ENCODE data around the gene TAS2R39. TPM values are rescaled to one million over a fixed set of nuclear protein-coding genes. Genes with fewer than 3 reads are reported as not detected.
"Not testable (repeated sequence)": the region's sequence is repeated elsewhere in the genome, so short reads cannot be mapped to it uniquely, and the experiment has no call there.

The TAS2R39 gene
- total RNA-seq, 4 donors from 2014 or later, result not detected

DNA sequence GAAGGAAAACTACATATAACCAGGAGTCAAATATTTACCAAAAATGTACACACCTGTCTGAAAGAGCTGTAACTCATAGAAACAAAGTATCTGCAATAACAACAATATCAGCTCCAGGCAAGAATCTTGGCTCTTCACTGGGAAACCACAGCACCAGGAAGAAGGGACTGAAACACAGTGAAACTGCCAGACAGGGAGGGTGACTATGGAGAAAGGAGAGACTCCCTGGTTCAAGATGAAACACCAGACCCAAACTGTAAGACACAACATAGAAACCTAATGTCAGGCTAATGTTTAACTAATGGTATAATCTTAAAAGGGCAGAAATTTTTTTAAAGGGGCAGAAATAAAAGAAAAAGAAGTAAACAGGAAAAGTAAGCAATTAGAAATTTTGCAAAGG is 11.5 kb upstream of the TAS2R39 start:
- H3K4me3 ChIP-seq, result no peak overlapping the region

DNA sequence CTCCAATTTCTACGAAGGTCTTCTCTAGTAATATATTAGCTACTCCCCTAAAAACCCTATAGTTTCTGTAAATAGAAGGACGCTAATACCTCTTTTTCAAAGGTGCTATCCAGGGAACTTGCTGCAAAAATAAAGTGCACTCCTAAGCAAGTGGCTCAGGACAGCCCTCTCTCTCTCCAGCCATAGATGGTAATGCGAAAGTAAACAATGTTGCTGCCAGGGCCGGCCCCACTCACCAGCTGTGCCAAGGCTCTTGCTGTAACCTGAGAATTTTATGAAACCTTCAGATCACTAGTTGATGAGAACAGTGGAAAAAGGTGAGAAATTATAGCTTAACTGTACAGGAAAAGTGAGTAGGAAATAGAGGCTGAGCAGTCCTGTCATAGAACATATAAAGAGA is 10.9 kb upstream of the TAS2R39 start:
- Histone ChIP-seq H3K4me3 (no peak overlapping the region), H3K36me3 (no peaks in the 10 kb centered on the region), H3K27ac (no peak overlapping the region), H3K4me1 (no peaks in the 10 kb centered on the region), H3K27me3 (no peaks in the 10 kb centered on the region), H3K9me3 (peaks cover 0 to 6% (median 0%) of the 10 kb centered on the region in 4 donors)
- no peak for DNase-seq (ENCODE audit: low spot score in 2 of 2)
- 51 to 63% methylated on average over 4 of the region's 4 CpGs for WGBS, 2 donors
- TF ChIP-seq, protein P1, sequence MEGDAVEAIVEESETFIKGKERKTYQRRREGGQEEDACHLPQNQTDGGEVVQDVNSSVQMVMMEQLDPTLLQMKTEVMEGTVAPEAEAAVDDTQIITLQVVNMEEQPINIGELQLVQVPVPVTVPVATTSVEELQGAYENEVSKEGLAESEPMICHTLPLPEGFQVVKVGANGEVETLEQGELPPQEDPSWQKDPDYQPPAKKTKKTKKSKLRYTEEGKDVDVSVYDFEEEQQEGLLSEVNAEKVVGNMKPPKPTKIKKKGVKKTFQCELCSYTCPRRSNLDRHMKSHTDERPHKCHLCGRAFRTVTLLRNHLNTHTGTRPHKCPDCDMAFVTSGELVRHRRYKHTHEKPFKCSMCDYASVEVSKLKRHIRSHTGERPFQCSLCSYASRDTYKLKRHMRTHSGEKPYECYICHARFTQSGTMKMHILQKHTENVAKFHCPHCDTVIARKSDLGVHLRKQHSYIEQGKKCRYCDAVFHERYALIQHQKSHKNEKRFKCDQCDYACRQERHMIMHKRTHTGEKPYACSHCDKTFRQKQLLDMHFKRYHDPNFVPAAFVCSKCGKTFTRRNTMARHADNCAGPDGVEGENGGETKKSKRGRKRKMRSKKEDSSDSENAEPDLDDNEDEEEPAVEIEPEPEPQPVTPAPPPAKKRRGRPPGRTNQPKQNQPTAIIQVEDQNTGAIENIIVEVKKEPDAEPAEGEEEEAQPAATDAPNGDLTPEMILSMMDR (IDR thresholded peaks at IDR 0.05), result no peak
- no peak for TF ChIP-seq EP300 (IDR thresholded peaks at IDR 0.05)
- no peak for TF ChIP-seq POLR2A (IDR thresholded peaks at IDR 0.05)

More for the DNA sequence above, 11.5 kb upstream of the TAS2R39 start:
- Histone ChIP-seq H3K4me1 (no peaks in the 10 kb centered on the region), H3K27me3 (no peaks in the 10 kb centered on the region), H3K36me3 (no peaks in the 10 kb centered on the region), H3K9me3 (peaks cover 0 to 4% (median 0%) of the 10 kb centered on the region in 4 donors), H3K27ac (no peak overlapping the region)
- TF ChIP-seq EP300 (IDR thresholded peaks at IDR 0.05), result no peak
- TF ChIP-seq, protein P1 (IDR thresholded peaks at IDR 0.05), result no peak
- TF ChIP-seq POLR2A (IDR thresholded peaks at IDR 0.05), result no peak
- DNase-seq (ENCODE audit: low spot score in 2 of 2), result no peak

DNA sequence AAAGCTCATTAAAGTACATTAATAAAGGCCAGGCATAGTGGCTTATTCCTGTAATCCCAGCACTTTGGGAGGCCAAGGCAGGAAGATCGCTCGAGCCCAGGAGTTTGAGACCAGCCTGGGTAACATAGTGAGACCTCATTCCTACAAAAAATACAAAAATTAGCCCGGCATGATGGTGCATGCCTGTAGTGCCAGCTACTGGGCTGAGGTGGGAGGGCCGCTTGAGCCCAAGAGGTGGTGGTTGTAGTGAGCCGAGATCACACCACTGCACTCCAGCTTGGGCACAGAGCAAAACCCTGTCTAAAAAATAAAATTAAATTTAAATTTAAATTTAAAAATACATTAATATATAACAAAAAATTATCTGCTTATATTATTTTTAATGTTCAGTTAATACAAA is 7.1 kb upstream of the TAS2R39 start:
- Histone ChIP-seq H3K4me1 (no peaks in the 10 kb centered on the region), H3K4me3 (no peak overlapping the region), H3K27me3 (no peaks in the 10 kb centered on the region), H3K9me3 (peaks cover 0 to 20% (median 6%) of the 10 kb centered on the region in 4 donors), H3K27ac (no peak overlapping the region), H3K36me3 (no peaks in the 10 kb centered on the region)
- 93 to 94% methylated on average over 5 of the region's 5 CpGs for WGBS, 2 donors
- TF ChIP-seq, protein P1 (IDR thresholded peaks at IDR 0.05), result no peak
- TF ChIP-seq EP300 (IDR thresholded peaks at IDR 0.05), result no peak
- TF ChIP-seq POLR2A (IDR thresholded peaks at IDR 0.05), result no peak
- no peak for DNase-seq (ENCODE audit: low spot score in 2 of 2)

DNA sequence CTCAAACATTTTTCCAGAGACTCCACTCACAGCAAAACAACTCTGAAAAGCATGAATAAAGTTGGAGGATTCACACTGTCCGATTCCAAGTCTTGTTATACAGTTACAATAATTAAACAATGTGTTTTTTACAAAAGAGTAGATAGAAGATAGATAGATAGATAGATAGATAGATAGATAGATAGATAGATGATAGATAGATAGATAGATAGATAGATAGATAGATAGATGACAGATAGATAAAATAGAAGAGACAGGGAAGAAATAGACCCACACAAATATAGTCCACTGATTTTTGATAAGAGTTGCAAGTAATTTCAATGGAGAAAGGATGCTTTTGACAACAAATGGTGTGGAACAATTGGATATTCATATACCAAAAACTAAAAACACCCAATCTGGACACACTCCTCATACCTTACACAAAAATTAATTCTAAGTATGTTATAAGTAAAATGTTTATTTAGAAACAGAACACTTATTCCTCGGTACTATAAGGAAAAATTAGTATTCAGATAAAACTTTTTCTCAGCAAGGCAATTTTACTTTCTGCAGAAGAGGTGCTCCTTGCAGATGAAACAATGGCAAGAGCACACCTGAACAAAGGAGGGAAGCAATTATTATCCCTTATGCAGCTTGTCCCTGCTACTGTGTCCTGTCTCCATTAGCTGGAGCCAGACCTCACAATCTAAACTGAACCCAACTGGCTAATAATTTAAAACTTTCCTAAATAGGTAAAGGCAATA is 5.7 kb upstream of the TAS2R39 start:
- Histone ChIP-seq H3K27me3 (no peaks in the 10 kb centered on the region), H3K9me3 (peaks cover 0 to 20% (median 6%) of the 10 kb centered on the region in 4 donors), H3K4me1 (no peaks in the 10 kb centered on the region), H3K4me3 (no peak overlapping the region), H3K36me3 (no peaks in the 10 kb centered on the region), H3K27ac (no peak overlapping the region)
- WGBS, 2 donors, result 95% methylated on average over 2 of the region's 2 CpGs
- no peak for DNase-seq (ENCODE audit: low spot score in 2 of 2)
- TF ChIP-seq EP300 (IDR thresholded peaks at IDR 0.05), result no peak
- TF ChIP-seq POLR2A (IDR thresholded peaks at IDR 0.05), result no peak
- TF ChIP-seq, protein P1 (IDR thresholded peaks at IDR 0.05), result no peak

DNA sequence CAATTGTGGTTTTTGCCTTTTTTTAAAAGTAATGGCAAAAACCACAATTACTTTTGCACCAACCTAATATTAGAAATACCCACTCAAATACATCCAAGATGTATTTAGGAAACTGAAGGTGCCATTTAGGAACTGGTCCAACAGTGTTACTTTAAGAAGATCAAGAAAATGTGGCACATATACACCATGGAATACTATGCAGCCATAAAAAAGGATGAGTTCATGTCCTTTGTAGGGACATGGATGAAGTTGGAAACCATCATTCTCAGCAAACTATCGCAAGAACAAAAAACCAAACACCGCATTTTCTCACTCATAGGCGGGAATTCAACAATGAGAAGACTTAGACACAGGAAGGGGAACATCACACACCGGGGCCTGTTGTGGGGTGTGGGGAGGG is 2.4 kb upstream of the TAS2R39 start:
- peaks cover 0 to 20% (median 6%) of the 10 kb centered on the region in 4 donors for H3K9me3 ChIP-seq
- H3K4me1 ChIP-seq; H3K36me3 ChIP-seq; H3K27me3 ChIP-seq; DNase-seq (ENCODE audit: low spot score in 2 of 2); H3K27ac ChIP-seq; H3K4me3 ChIP-seq: not testable (repeated sequence)
- 90 to 97% methylated on average over 4 of the region's 4 CpGs for WGBS, 2 donors
